Activated CD8-positive, alpha-beta T cell treated with anti-CD3 and anti-CD28 coated beads for 36 hours (primary cell): Measurements from ENCODE around the gene CMSS1. TPM values are rescaled to one million over a fixed set of nuclear protein-coding genes. Genes with fewer than 3 reads are reported as not detected.

Experiments used
- ATAC-seq: fragments of 200-7000 bp; cut with Tn5 transposase; one replicate; pipeline ENCODE4 v1.10.0; 2021; ENCODE audit warnings: mild to moderate bottlenecking, moderate library complexity
- CTCF ChIA-PET: fragments of 350-600 bp; sonication (Branson Sonifier 250); formaldehyde crosslinking; loops from one replicate; lab custom pipeline; 2021; ENCODE audit warnings: antibody characterized with exemption; lab: Charles Lee
- POLR2A ChIA-PET: fragments of 350-600 bp; sonication (Branson Sonifier 250); formaldehyde crosslinking; loops from one replicate; lab custom pipeline; 2021; ENCODE audit warnings: antibody characterized with exemption; lab: Charles Lee
- DNase-seq: peaks from one replicate; pipeline ENCODE4 v3.0.0-alpha.2; 2020
- H3K27ac Mint-ChIP-seq: one replicate; pipeline ENCODE4 v1.8.0; 2021; ENCODE audit warnings: mild to moderate bottlenecking, mixed read lengths
- H3K27me3 Mint-ChIP-seq: one replicate; pipeline ENCODE4 v1.8.0; 2021; ENCODE audit warnings: mixed read lengths
- H3K36me3 Mint-ChIP-seq: one replicate; pipeline ENCODE4 v1.8.0; 2021; ENCODE audit warnings: low read depth, mixed read lengths
- H3K4me1 Mint-ChIP-seq: one replicate; pipeline ENCODE4 v1.8.0; 2021; ENCODE audit warnings: low read depth, mixed read lengths
- H3K4me3 Mint-ChIP-seq: one replicate; pipeline ENCODE4 v1.8.0; 2021; ENCODE audit warnings: mild to moderate bottlenecking, moderate library complexity, mixed read lengths
- H3K9me3 Mint-ChIP-seq: one replicate; pipeline ENCODE4 v1.8.0; 2021; ENCODE audit warnings: mixed read lengths
- intact Hi-C: fragments of 100-400 bp; cut with micrococcal nuclease; formaldehyde crosslinking; loops from one replicate; pipeline ENCODE4 v1.10.0; 2022
- total RNA-seq, 2 experiments: library from RNA; stranded (reverse); gene quantifications; one replicate each; pipeline ENCODE4 v1.2.3, GENCODE V29; 2021
- TF ChIP-seq, protein P1 (sequence below): fragments of 200-600 bp; IDR thresholded peaks from one replicate; pipeline ENCODE4 v1.8.0; 2022; ENCODE audit warnings: antibody characterized with exemption, mild to moderate bottlenecking

The CMSS1 gene
- total RNA-seq, 2 experiments from 2014 or later: 93.9 to 110 TPM

DNA sequence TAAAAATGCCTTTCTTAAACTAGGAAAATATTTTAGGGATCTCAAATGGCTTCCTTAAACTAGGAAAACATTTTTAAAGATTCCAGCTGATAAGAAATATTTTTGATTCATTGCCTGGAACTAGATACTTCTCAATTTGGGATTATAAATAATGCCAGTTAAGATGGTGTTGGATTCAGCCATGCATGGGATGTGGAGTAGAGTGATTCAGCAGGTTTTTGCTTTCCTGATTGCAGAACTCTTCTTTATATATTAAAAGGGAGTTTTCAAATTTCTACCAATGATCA is 281.1 kb downstream of the CMSS1 start:
- ChIA-PET POLR2A (no interaction called here), CTCF (interaction anchor here (0.7 to 2.1 kb wide), 3 partner anchors 9 to 280 kb away, joined by 3 to 9 read pairs (median 7); no protein-coding TSS in a partner anchor)
- peaks cover 2% of the 10 kb centered on the region for H3K4me1 Mint-ChIP-seq
- H3K9me3 Mint-ChIP-seq: peaks cover 2% of the 10 kb centered on the region
- intact Hi-C loops: no loop called here
- DNase-seq: no peak
- H3K4me3 Mint-ChIP-seq: no peak overlapping the region
- TF ChIP-seq, protein P1, sequence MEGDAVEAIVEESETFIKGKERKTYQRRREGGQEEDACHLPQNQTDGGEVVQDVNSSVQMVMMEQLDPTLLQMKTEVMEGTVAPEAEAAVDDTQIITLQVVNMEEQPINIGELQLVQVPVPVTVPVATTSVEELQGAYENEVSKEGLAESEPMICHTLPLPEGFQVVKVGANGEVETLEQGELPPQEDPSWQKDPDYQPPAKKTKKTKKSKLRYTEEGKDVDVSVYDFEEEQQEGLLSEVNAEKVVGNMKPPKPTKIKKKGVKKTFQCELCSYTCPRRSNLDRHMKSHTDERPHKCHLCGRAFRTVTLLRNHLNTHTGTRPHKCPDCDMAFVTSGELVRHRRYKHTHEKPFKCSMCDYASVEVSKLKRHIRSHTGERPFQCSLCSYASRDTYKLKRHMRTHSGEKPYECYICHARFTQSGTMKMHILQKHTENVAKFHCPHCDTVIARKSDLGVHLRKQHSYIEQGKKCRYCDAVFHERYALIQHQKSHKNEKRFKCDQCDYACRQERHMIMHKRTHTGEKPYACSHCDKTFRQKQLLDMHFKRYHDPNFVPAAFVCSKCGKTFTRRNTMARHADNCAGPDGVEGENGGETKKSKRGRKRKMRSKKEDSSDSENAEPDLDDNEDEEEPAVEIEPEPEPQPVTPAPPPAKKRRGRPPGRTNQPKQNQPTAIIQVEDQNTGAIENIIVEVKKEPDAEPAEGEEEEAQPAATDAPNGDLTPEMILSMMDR: no peak
- H3K36me3 Mint-ChIP-seq: peaks cover 21% of the 10 kb centered on the region
- H3K27ac Mint-ChIP-seq: no peak overlapping the region
- ATAC-seq: no peak
- no peaks in the 10 kb centered on the region for H3K27me3 Mint-ChIP-seq

GRCh38 chr3:100099621-100100020 is 282.0 kb downstream of the CMSS1 start:
- Mint-ChIP-seq H3K4me1 (peaks cover 11% of the 10 kb centered on the region), H3K36me3 (peaks cover 25% of the 10 kb centered on the region), H3K4me3 (no peak overlapping the region), H3K27ac (no peak overlapping the region), H3K27me3 (no peaks in the 10 kb centered on the region), H3K9me3 (peaks cover 2% of the 10 kb centered on the region)
- POLR2A ChIA-PET: no interaction called here
- intact Hi-C loops: no loop called here
- TF ChIP-seq, protein P1: no peak
- CTCF ChIA-PET: interaction anchor here (1.2 to 2.1 kb wide), 2 partner anchors 9 to 31 kb away, joined by 7 to 9 read pairs; no protein-coding TSS in a partner anchor
- ATAC-seq (no peak), DNase-seq (no peak)

DNA sequence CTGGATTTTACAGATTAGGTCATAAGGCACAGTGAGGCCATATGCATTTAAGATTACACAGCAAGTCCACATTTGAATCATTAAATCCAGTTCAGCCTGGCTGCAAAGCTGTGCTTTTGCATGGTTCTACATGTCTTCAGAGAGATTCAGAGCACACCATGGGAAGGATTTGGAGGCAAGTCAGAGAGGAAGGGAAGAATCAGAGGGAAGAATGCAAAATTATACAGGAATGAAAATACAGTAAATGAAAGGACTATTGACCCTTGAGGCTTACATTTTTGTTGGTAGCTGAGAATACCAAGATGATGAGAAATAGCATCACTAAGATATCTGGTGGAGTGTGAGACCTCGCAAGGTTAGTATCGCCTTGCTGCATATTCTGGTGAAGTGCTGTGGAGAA is 282.8 kb downstream of the CMSS1 start:
- DNase-seq: no peak
- Mint-ChIP-seq H3K9me3 (peaks cover 2% of the 10 kb centered on the region), H3K36me3 (peaks cover 26% of the 10 kb centered on the region), H3K4me1 (peaks cover 19% of the 10 kb centered on the region), H3K4me3 (no peak overlapping the region), H3K27me3 (no peaks in the 10 kb centered on the region), H3K27ac (no peak overlapping the region)
- CTCF ChIA-PET: interaction anchor here (1.0 to 1.4 kb wide), 2 partner anchors 10 kb away, joined by 4 to 8 read pairs; no protein-coding TSS in a partner anchor
- intact Hi-C loops: no loop called here
- POLR2A ChIA-PET: no interaction called here
- ATAC-seq: no peak
- TF ChIP-seq, protein P1: no peak

DNA sequence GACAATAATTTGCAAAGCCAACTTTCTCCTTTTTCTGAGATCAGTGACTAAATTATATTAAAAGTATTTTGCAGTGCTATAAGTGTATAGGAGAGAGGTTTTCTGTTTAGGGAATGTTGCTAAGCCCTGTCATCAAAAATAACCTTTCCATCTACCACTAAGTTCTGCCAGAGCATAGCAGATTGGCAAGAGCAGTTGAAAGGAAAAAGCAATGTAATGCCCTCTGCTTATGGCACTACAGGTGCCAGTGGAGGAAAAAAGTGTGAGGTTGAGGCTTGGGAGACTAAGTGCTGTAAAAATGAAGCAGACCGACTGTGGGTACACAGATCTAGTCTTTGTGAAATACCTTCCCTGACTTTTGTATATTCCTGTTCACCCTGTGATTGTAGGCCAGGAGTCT is 285.1 kb downstream of the CMSS1 start:
- TF ChIP-seq, protein P1: no peak
- POLR2A ChIA-PET: no interaction called here
- Mint-ChIP-seq H3K4me1 (peaks cover 33% of the 10 kb centered on the region), H3K36me3 (peaks cover 33% of the 10 kb centered on the region), H3K4me3 (no peak overlapping the region), H3K27me3 (no peaks in the 10 kb centered on the region), H3K27ac (peak overlapping the region; percentile 21), H3K9me3 (peaks cover 2% of the 10 kb centered on the region)
- ATAC-seq (no peak), DNase-seq (no peak)
- CTCF ChIA-PET: interaction anchor here (1.2 kb wide), 2 partner anchors 29 to 151 kb away, joined by 3 to 4 read pairs; no protein-coding TSS in a partner anchor
- intact Hi-C loops: no loop called here

DNA sequence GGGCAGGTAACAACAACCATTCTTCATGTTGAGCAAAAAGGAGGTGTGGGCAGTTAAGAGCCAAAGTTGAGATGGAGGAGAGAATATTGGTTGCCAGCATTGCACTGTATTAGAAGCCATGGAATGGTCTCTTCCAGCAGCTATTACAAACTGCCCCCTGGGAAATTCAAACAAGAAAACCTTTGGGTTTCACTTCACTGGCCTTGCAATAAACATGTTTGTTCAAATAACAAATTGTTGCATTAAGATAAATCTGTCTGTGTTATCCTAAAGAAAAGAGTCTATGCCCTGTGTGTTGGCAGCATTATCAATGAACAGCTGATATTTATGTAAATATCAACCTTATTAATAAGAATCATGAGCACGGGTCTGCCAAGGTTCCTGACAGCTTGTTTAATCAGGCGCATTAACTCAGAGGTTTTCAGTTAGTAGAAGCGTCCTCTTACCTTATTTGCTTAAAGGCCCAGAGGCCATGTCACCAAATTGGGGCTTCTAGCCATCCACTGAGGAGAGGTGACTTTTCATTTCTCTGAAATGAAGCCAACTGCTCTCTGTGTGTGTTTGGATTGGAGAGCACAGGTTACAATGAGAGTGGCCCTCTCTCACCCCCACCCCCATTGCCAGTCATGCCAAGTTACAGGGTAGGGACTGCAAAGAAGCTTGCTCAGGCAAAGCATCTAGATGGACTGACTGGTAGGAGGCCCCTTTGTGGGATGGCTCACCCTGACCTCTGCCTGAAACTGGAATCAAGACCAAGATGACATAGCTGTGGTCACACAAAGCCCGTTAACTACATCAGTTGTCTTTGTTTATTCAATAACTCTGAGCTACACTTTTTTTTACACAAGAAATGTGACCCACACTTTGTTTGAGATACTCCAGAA is 286.1 kb downstream of the CMSS1 start:
- ChIA-PET POLR2A (interaction anchor here (1.0 to 1.4 kb wide), 3 partner anchors 13 to 286 kb away, joined by 3 read pairs; partner anchors contain the start of gene CMSS1), CTCF (interaction anchor here (0.5 to 3.7 kb wide), 8 partner anchors 14 to 271 kb away, joined by 3 to 16 read pairs (median 5); no protein-coding TSS in a partner anchor)
- TF ChIP-seq, protein P1: no peak
- Mint-ChIP-seq H3K27me3 (no peaks in the 10 kb centered on the region), H3K4me3 (no peak overlapping the region), H3K4me1 (peaks cover 33% of the 10 kb centered on the region), H3K36me3 (peaks cover 35% of the 10 kb centered on the region), H3K9me3 (peaks cover 2% of the 10 kb centered on the region), H3K27ac (peak overlapping the region; percentile 93)
- peak; percentile 88 for ATAC-seq
- intact Hi-C loops: no loop called here
- peak; percentile 60 for DNase-seq
